ENCODE results near the gene USP24. TPM values are rescaled to one million over a fixed set of nuclear protein-coding genes. Genes with fewer than 3 reads are reported as not detected.
A peak's percentile ranks its signal among the peaks of the same experiment; 100 is the strongest.
"Not testable (repeated sequence)": the region's sequence is repeated elsewhere in the genome, so short reads cannot be mapped to it uniquely, and the experiment has no call there.

USP24 gene
- total RNA-seq, 4 donors from 2014 or later: 20.9 to 58.6 (median 40.5) TPM

DNA sequence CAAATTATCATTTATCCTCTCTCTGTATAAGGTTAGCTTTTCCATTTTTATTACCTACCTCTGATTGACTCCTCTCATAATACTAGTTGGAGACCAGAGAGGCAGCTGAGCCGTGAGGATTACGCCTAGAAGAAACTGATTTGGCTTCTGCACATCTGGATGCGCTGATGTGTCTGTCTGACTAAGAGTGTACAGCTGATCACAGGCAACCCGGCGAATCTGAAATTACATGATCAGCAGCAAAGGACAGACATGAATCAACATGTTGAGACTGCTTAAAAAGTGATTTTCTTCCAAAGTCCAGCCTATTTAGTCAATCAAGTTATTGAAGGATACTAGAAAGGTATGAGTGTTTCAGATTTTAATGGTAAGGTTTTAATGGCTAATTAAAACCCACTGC lies 94.6 kb downstream of the USP24 start:
- DNase-seq (ENCODE audit: low spot score in 2 of 2): no peak
- no peak overlapping the region for H3K4me3 ChIP-seq (ENCODE audit: low read depth, poor library complexity, severe bottlenecking)
- TF ChIP-seq, protein P1, sequence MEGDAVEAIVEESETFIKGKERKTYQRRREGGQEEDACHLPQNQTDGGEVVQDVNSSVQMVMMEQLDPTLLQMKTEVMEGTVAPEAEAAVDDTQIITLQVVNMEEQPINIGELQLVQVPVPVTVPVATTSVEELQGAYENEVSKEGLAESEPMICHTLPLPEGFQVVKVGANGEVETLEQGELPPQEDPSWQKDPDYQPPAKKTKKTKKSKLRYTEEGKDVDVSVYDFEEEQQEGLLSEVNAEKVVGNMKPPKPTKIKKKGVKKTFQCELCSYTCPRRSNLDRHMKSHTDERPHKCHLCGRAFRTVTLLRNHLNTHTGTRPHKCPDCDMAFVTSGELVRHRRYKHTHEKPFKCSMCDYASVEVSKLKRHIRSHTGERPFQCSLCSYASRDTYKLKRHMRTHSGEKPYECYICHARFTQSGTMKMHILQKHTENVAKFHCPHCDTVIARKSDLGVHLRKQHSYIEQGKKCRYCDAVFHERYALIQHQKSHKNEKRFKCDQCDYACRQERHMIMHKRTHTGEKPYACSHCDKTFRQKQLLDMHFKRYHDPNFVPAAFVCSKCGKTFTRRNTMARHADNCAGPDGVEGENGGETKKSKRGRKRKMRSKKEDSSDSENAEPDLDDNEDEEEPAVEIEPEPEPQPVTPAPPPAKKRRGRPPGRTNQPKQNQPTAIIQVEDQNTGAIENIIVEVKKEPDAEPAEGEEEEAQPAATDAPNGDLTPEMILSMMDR (IDR thresholded peaks at IDR 0.05): no peak
- TF ChIP-seq POLR2A (IDR thresholded peaks at IDR 0.05): no peak
- 63 to 76% methylated on average over 5 of the region's 5 CpGs for WGBS, 2 donors
- intact Hi-C loops (cut with DNase I; ENCODE audit: low total_unique reads): no loop called here

DNA sequence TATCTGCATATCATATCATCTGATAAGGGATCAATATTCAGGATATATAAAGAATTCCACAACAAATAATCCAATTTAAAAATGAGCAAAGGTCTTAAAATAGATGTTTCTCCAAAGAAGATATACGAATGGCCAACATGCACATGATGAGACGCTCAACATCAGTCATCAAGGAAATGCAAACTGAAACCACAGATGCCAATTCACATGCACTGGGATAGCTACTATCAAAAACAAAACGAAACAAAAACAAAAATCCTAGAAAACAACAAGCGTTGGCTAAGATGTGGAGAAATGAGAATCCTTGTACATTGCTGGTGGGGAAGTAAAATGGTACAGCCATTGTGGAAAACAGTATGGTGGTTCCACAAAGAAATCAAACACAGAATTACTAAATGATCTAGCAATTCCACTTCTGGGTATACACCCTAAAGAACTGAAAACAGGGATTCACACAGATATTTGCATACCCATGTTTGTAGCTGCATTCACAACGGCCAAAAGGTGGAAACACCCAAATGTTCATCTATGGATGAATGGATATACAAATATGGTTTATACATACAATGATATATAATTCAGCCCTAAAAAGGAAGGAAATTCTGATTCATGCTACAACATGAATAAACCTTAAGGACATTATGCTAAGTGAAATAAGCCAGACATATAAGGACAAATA lies 96.4 kb downstream of the USP24 start:
- 93 to 94% methylated on average over 5 of the region's 5 CpGs for WGBS, 2 donors
- intact Hi-C loops (cut with DNase I; ENCODE audit: low total_unique reads): no loop called here
- no peak overlapping the region for H3K4me3 ChIP-seq (ENCODE audit: low read depth, poor library complexity, severe bottlenecking)
- TF ChIP-seq, protein P1 (IDR thresholded peaks at IDR 0.05): no peak
- TF ChIP-seq POLR2A (IDR thresholded peaks at IDR 0.05): no peak
- no peak for DNase-seq (ENCODE audit: low spot score in 2 of 2)

DNA sequence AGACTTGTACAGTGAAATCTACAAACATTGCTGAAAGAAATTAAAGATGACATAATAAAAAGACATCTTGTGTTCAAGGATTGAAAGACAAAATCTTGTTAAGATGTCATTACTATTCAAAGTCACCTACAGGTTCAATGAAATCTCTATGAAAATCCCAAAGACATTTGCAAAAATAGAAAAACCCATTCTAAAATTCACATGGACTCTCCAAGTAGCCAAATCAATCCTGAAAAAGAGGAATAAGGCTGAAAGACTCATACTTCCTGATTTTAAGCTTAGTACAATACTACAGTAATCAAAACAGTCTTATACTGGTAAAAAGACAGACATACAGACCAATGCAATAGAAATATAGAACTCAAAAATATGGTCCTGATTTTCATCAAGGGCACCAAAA lies 97.2 kb downstream of the USP24 start:
- TF ChIP-seq POLR2A (IDR thresholded peaks at IDR 0.05): no peak
- TF ChIP-seq, protein P1 (IDR thresholded peaks at IDR 0.05): no peak
- no peak for DNase-seq (ENCODE audit: low spot score in 2 of 2)
- H3K4me3 ChIP-seq (ENCODE audit: low read depth, poor library complexity, severe bottlenecking): no peak overlapping the region
- intact Hi-C loops (cut with DNase I; ENCODE audit: low total_unique reads): no loop called here

DNA sequence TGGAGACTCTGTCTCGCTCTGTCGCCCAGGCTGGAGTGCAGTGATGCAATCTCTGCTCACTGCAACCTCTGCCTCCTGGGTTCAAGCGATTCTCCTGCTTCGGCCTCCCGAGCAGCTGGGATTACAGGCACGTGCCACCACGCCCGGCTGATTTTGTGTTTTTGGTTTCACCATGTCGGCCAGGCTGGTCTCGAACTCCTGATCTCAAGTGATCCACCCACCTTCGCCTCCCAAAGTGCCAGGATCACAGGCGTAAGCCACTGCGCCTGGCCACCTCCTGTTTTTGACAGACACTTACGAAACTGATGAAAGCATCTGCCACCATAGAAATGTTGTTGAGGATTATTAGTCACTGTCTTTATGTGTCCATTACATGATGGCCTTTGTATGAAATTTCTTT lies 106.2 kb downstream of the USP24 start:
- WGBS, 2 donors: 95 to 98% methylated on average over 14 of the region's 14 CpGs
- DNase-seq (ENCODE audit: low spot score in 2 of 2): peak in 1 of 2 donors; percentile 75
- intact Hi-C loops (cut with DNase I; ENCODE audit: low total_unique reads); H3K4me3 ChIP-seq (ENCODE audit: low read depth, poor library complexity, severe bottlenecking): not testable (repeated sequence)

DNA sequence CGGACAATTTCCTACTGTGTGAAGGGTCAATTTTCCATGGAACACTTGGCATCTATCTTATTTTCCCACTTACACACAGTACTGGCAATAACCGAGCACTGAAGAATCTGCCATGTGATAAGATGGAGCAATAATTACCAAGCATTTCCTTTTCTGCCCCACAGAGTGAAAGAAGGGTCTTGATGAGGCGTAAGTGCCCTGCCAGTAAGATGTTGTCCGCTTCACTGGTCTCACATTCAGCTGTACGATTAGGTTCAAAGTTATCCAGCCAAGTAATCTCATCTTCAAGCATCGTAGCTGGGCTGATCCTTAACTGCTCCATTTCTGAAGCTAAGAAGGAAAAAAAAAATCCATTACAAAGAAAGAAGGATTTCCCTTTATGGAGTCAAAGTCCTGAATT lies 108.1 kb downstream of the USP24 start:
- H3K4me3 ChIP-seq (ENCODE audit: low read depth, poor library complexity, severe bottlenecking): no peak overlapping the region
- DNase-seq (ENCODE audit: low spot score in 2 of 2): no peak
- intact Hi-C loops (cut with DNase I; ENCODE audit: low total_unique reads): no loop called here
- TF ChIP-seq, protein P1 (IDR thresholded peaks at IDR 0.05): no peak
- TF ChIP-seq POLR2A (IDR thresholded peaks at IDR 0.05): no peak
- 81 to 82% methylated on average over 6 of the region's 6 CpGs for WGBS, 2 donors

DNA sequence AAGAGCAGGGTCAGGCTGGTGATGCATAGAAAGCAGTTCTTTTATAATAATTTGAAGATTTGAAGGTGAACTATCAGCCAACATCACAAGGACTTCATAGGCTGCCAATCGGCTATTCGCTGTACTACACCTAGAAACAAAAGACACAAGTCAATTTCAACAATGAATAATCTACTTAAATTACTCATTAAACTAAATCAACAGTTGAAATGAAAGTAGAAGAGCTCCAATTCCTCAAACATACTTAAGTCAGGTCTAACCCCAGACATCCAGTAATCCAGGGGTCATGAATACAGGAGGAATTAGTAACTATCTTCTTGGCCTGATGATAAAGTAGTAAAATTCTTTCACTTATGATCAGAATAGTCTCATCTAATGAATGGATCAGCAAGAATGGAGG lies 111.3 kb downstream of the USP24 start:
- H3K4me3 ChIP-seq (ENCODE audit: low read depth, poor library complexity, severe bottlenecking): no peak overlapping the region
- TF ChIP-seq POLR2A (IDR thresholded peaks at IDR 0.05): no peak
- TF ChIP-seq, protein P1 (IDR thresholded peaks at IDR 0.05): no peak
- DNase-seq (ENCODE audit: low spot score in 2 of 2): no peak
- intact Hi-C loops (cut with DNase I; ENCODE audit: low total_unique reads): no loop called here
- WGBS, 2 donors: 95 to 96% methylated on average over 2 of the region's 2 CpGs

Measured in lower leg skin (tissue), 4 donors.